Activated CD4-positive, alpha-beta T cell treated with anti-CD3 and anti-CD28 coated beads for 36 hours (primary cell): ENCODE measurements around the gene SEMA4G. TPM values are rescaled to one million over a fixed set of nuclear protein-coding genes. Genes with fewer than 3 reads are reported as not detected.

Experiments
- ATAC-seq: fragments of 200-7000 bp; cut with Tn5 transposase; one replicate; pipeline ENCODE4 v1.10.0; 2021; ENCODE audit warnings: mild to moderate bottlenecking, moderate library complexity
- CTCF ChIA-PET: fragments of 350-600 bp; sonication (Branson Sonifier 250); formaldehyde crosslinking; loops from one replicate; lab custom pipeline; 2021; ENCODE audit warnings: antibody characterized with exemption; lab: Charles Lee
- POLR2A ChIA-PET: fragments of 350-600 bp; sonication (Branson Sonifier 250); formaldehyde crosslinking; loops from one replicate; lab custom pipeline; 2021; ENCODE audit warnings: antibody characterized with exemption, inconsistent platforms; lab: Charles Lee
- DNase-seq: peaks from one replicate; pipeline ENCODE4 v3.0.0-alpha.2; 2020
- H3K27ac Mint-ChIP-seq: one replicate; pipeline ENCODE4 v1.8.0; 2021; ENCODE audit warnings: mixed read lengths
- H3K27me3 Mint-ChIP-seq: one replicate; pipeline ENCODE4 v1.8.0; 2021; ENCODE audit warnings: mixed read lengths
- H3K36me3 Mint-ChIP-seq: one replicate; pipeline ENCODE4 v1.8.0; 2021; ENCODE audit warnings: low read depth, mixed read lengths
- H3K4me1 Mint-ChIP-seq: one replicate; pipeline ENCODE4 v1.8.0; 2021; ENCODE audit warnings: mixed read lengths
- H3K4me3 Mint-ChIP-seq: one replicate; pipeline ENCODE4 v1.8.0; 2021; ENCODE audit warnings: mild to moderate bottlenecking, moderate library complexity, mixed read lengths
- H3K9me3 Mint-ChIP-seq: one replicate; pipeline ENCODE4 v1.8.0; 2021; ENCODE audit warnings: low read depth, mixed read lengths
- intact Hi-C, 2 experiments: fragments of 100-400 bp; cut with DNase I in 1 of 2; cut with micrococcal nuclease in 1 of 2; formaldehyde crosslinking; loops; one replicate each; pipeline versions ENCODE4 v1.14.2 to v1.15.1; 2022 to 2024; cut with DNase I, micrococcal nuclease
- total RNA-seq, 2 experiments: library from RNA; stranded (reverse); gene quantifications; one replicate each; pipeline ENCODE4 v1.2.3, GENCODE V29; 2021

The SEMA4G gene
- total RNA-seq, 2 experiments from 2014 or later = 0.62 to 0.84 TPM

DNA sequence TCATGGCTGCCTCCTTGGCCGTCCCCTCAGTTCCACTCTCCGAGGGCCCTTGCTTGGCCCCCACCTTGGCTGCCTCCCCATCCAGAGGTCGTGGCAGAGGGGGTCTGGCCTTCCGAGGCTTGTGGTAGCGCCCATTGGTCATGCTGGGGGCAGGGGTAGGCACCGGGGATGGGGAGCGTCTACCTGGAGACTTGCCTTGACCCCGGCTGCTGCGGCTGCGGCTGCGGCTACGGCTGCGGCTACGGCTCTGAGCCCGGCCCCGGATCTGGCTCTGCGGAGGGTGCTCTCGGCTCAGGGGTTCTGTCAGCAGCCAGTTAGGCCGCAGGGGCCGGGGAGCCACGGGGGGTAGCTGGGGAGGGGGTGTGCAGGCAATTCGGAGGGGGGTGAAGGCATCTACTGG lies 41.0 kb downstream of the SEMA4G start:
- Mint-ChIP-seq H3K9me3 (no peaks in the 10 kb centered on the region), H3K27ac (no peak overlapping the region), H3K4me3 (no peak overlapping the region), H3K27me3 (peaks cover 9% of the 10 kb centered on the region), H3K36me3 (no peaks in the 10 kb centered on the region), H3K4me1 (peaks cover 21% of the 10 kb centered on the region)
- ATAC-seq (no peak), DNase-seq (no peak)
- POLR2A ChIA-PET = no interaction called here
- intact Hi-C loops = loop anchor here in 1 of 2 experiments (5.0 to 10.0 kb wide), 2 partner anchors 54 to 448 kb away; partner anchors contain the start of gene KAZALD1
- CTCF ChIA-PET = interaction anchor here (0.6 to 1.7 kb wide), 3 partner anchors 11 to 827 kb away, joined by 3 to 6 read pairs (median 4); partner anchors contain the start of gene LZTS2

DNA sequence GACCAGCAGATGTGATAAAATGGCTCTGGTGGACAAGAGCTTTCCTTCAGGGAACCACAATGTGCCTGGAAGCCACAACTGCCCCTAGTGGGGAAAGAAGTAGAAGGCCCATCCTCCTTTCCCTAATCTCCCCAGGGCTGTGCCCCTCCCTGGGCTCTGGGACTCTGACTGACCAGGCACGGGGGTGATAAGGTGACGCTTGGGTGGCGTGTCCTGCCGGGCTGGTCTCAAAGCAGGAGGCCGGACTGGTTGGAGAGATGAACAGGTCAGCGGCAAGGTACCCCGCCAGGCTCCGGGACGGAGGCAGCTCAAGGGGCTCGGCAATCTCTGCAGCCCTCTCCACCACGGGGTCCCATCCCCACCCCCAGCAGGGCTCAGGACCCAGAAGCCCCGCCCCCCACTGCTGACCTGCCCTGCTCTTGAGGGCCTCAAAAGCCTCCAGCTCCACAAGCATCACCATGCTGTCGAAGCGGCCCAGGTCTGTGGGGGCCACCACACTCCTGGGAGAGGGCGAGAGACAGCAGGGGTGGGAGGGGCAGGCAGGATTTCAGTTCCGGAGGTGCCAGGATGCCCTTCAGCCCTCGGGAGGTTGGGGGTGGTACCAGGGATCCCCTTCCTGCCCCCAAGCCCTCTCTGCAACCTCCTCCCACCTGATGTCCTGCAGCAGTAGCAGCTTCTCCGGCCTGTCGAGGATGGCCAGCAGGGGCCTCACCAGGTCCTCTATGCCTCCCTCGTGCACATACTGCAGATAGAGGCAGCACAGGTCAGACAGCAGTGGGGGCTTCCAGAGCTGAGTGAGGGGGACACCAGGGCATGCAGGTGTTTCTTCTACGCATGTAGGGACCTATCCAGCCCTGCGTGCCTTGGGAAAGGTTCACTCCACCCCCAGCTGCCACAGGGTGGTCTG lies 42.5 kb downstream of the SEMA4G start:
- H3K9me3 Mint-ChIP-seq = no peaks in the 10 kb centered on the region
- H3K4me1 Mint-ChIP-seq = peaks cover 22% of the 10 kb centered on the region
- CTCF ChIA-PET = interaction anchor here (0.8 to 1.7 kb wide), 2 partner anchors 12 to 14 kb away, joined by 5 to 6 read pairs; partner anchors contain the start of gene LZTS2
- intact Hi-C loops = loop anchor here in 1 of 2 experiments (2.0 to 10.0 kb wide), 3 partner anchors 19 to 449 kb away; partner anchors contain the start of genes KAZALD1, PDZD7 and SFXN3
- peaks cover 17% of the 10 kb centered on the region for H3K27me3 Mint-ChIP-seq
- no peaks in the 10 kb centered on the region for H3K36me3 Mint-ChIP-seq
- no peak overlapping the region for H3K27ac Mint-ChIP-seq
- DNase-seq (no peak), ATAC-seq (no peak)
- H3K4me3 Mint-ChIP-seq = no peak overlapping the region
- POLR2A ChIA-PET = no interaction called here

DNA sequence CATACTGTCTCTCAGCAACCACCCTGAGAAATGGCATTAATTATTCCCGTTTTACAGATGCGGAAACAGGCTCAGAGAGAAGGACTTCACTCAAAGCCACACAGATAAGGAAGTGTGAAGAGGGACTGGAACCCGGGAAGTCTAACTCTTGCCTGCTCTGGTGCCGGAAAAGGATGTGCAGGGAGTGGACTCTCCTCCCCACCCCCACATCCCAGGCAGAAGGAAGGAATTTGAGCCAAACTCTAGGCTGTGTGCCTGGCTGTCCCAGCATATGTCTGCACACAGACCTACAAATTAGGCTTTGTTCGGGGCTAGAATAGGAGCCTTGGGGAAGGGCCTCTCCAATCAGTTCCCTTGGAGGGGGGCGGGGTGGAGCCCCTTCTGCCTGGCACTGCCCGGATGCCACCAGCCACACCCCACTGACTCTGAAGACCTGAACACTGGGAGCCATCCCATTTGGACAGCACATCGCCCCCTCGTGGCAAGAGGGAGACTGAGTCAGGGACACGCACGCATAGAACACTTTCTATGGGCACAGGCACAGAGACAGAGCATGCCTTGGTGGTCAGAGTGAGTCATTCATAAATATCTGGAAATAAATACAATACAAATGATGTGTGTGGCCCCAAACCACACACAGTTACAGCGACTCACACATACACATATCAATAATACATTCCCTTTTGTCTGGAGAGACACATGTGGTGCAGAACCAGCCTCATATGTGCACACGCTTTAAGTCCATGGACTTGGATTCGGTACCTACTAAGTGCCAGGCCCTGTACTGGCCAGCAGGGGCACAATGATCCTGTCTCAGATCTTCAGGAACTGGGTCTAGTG lies 43.4 kb downstream of the SEMA4G start:
- Mint-ChIP-seq H3K4me3 (no peak overlapping the region), H3K9me3 (no peaks in the 10 kb centered on the region), H3K27ac (no peak overlapping the region), H3K36me3 (no peaks in the 10 kb centered on the region), H3K27me3 (peaks cover 25% of the 10 kb centered on the region), H3K4me1 (peaks cover 22% of the 10 kb centered on the region)
- ATAC-seq (peak; percentile 85), DNase-seq (peak; percentile 90)
- ChIA-PET CTCF (interaction anchor here (0.8 kb wide), 1 partner anchor 15 kb away, joined by 5 read pairs; no protein-coding TSS in a partner anchor), POLR2A (no interaction called here)
- intact Hi-C loops = loop anchor here (1.0 to 10.0 kb wide), 5 partner anchors 18 to 450 kb away; partner anchors contain the start of genes PDZD7 (in 2 of the 2), SFXN3 (in 2 of the 2), KAZALD1 (in 1 of the 2) and SEMA4G (in 1 of the 2)

DNA sequence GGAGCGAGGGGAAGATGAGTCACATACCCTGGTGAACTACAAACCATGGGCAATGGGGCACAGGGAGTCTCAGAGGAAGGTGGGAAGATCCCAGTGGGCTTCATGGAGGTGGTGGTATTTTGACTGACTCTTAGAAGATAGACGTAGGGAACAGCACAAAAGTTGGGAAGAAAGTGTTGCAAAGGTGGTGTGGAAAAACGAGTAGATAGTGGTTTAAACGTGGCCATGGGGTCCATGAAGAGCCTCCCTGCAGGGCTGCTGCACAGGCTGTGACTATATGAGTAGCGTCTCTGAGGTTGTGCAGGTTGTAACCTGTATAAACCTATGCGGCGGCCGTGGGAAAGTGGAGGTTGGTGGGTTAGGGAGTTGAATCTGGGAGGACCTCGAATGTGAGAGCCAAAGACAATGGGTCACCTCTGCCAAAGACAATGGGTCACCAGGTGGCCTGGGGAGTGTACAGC lies 44.1 kb downstream of the SEMA4G start:
- no peaks in the 10 kb centered on the region for H3K9me3 Mint-ChIP-seq
- POLR2A ChIA-PET = no interaction called here

DNA sequence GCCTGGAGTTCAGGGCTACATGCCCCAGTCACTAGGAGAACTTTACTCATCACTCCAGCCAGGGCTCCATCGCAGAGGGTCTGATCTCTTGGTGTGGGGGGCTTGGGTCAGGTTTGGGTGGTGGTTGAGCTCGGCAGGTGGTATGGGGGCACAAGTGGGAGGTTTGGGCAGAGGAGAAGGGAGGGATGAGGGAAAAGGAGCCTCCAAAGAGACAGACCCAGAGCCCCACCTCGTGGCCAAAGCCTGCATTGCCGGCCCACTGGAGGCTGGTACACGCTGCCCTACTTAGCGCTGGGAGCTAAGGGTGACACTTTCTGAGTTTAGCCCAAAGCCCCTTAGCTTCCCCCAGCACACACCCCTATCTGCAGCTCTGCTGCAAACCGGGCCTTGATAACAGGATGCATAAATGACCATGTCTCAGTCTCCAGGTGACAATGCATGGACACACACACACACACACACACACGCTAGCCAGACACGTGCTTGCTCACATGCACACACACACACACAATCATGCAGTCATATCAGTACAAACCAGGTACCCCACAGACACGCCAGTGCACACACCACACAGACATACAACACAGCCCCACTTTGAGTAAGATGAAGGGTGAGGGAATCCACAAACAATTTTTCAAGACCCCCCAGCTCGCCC lies 45.1 kb downstream of the SEMA4G start:
- H3K4me3 Mint-ChIP-seq = no peak overlapping the region
- no peaks in the 10 kb centered on the region for H3K36me3 Mint-ChIP-seq
- H3K9me3 Mint-ChIP-seq = no peaks in the 10 kb centered on the region
- POLR2A ChIA-PET = no interaction called here
- peak overlapping the region; percentile 25 for H3K27ac Mint-ChIP-seq
- peaks cover 22% of the 10 kb centered on the region for H3K4me1 Mint-ChIP-seq
- DNase-seq = peak; percentile 88
- peak; percentile 49 for ATAC-seq
- CTCF ChIA-PET = interaction anchor here (0.5 to 7.2 kb wide), 28 partner anchors 10 to 451 kb away, joined by 3 to 73 read pairs (median 5); partner anchors contain the start of genes KAZALD1, LZTS2, PDZD7 and SFXN3
- intact Hi-C loops = loop anchor here (1.0 to 10.0 kb wide), 4 partner anchors 15 to 452 kb away; partner anchors contain the start of genes LZTS2 (in 2 of the 2) and KAZALD1 (in 1 of the 2)
- peaks cover 31% of the 10 kb centered on the region for H3K27me3 Mint-ChIP-seq

More for the DNA sequence above, 44.1 kb downstream of the SEMA4G start:
- no peak for DNase-seq
- intact Hi-C loops = loop anchor here (1.0 to 10.0 kb wide), 5 partner anchors 17 to 451 kb away; partner anchors contain the start of genes PDZD7 (in 2 of the 2), SFXN3 (in 2 of the 2), KAZALD1 (in 1 of the 2) and SEMA4G (in 1 of the 2)
- Mint-ChIP-seq H3K36me3 (no peaks in the 10 kb centered on the region), H3K4me3 (no peak overlapping the region), H3K27ac (no peak overlapping the region), H3K4me1 (peaks cover 22% of the 10 kb centered on the region), H3K27me3 (peaks cover 28% of the 10 kb centered on the region)
- ATAC-seq = no peak
- CTCF ChIA-PET = interaction anchor here (0.6 to 7.2 kb wide), 7 partner anchors 11 to 137 kb away, joined by 3 to 73 read pairs (median 17); partner anchors contain the start of genes KAZALD1, LZTS2, PDZD7 and SFXN3

DNA sequence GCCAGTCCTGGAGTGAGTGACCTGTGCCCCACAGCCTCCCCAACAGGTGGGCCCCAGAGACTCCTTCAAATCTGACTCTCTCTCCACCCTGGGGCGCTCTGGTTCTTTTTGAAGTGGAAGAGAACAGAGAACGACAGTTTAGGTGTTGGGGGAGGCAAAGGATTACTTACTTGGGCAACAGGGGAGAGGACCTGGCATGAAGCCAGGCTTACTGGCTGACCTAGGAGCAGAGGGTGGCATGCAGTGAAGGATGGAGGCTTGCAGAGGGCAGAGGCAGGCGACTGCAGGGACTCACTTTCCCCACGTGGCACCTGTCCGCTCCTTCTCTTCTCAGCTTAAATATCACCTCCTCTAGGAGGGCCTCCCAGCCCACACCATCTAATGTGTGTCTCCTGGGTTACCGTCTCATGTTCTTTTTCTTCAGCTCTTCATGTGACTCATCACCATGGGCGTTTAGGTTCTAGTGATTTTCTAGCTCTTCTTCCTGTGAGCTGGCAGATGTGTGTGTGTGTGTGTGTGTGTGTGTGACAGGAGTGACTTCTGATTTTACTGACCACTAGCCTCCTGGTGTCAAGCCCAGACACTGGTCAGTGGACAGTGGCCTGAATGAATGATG lies 45.8 kb downstream of the SEMA4G start:
- CTCF ChIA-PET = interaction anchor here (0.5 to 7.2 kb wide), 30 partner anchors 10 to 452 kb away, joined by 3 to 73 read pairs (median 5); partner anchors contain the start of genes KAZALD1, LZTS2, PDZD7 and SFXN3
- intact Hi-C loops = loop anchor here (1.0 to 10.0 kb wide), 4 partner anchors 16 to 453 kb away; partner anchors contain the start of genes LZTS2 (in 2 of the 2) and KAZALD1 (in 1 of the 2)
- ATAC-seq (no peak), DNase-seq (peak; percentile 48)
- POLR2A ChIA-PET = no interaction called here
- no peak overlapping the region for H3K4me3 Mint-ChIP-seq
- no peaks in the 10 kb centered on the region for H3K9me3 Mint-ChIP-seq
- H3K4me1 Mint-ChIP-seq = peaks cover 22% of the 10 kb centered on the region
- no peaks in the 10 kb centered on the region for H3K36me3 Mint-ChIP-seq
- H3K27me3 Mint-ChIP-seq = peaks cover 34% of the 10 kb centered on the region
- no peak overlapping the region for H3K27ac Mint-ChIP-seq

DNA sequence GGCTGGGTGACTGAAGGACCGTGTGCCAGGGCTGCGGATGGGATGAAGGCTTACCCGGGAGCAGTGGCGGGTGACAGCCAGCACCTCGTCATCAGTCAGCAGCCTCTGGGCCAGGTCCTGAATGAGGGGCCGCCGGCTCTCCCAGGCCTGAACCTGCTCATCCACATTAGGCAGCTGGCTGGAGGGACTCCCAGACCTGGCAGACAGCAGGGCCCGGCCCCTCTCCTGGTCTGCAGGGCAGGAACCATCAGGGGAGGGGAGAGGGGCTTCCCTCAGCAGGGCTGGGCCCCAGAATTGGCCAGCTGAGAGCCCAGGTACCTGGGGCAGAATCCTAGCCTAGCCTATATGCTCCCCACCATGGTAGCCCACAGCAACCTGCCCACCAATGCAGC lies 46.3 kb downstream of the SEMA4G start:
- CTCF ChIA-PET = interaction anchor here (0.6 to 7.2 kb wide), 16 partner anchors 11 to 321 kb away, joined by 3 to 73 read pairs (median 9); partner anchors contain the start of genes KAZALD1, LZTS2, PDZD7 and SFXN3
- DNase-seq (no peak), ATAC-seq (no peak)
- intact Hi-C loops = loop anchor here in 1 of 2 experiments (10.0 kb wide), 1 partner anchor 49 kb away; the partner anchor contains the start of gene KAZALD1
- peaks cover 34% of the 10 kb centered on the region for H3K27me3 Mint-ChIP-seq
- no peak overlapping the region for H3K27ac Mint-ChIP-seq
- H3K36me3 Mint-ChIP-seq = no peaks in the 10 kb centered on the region
- no peaks in the 10 kb centered on the region for H3K9me3 Mint-ChIP-seq
- POLR2A ChIA-PET = no interaction called here
- H3K4me1 Mint-ChIP-seq = peaks cover 22% of the 10 kb centered on the region
- no peak overlapping the region for H3K4me3 Mint-ChIP-seq

DNA sequence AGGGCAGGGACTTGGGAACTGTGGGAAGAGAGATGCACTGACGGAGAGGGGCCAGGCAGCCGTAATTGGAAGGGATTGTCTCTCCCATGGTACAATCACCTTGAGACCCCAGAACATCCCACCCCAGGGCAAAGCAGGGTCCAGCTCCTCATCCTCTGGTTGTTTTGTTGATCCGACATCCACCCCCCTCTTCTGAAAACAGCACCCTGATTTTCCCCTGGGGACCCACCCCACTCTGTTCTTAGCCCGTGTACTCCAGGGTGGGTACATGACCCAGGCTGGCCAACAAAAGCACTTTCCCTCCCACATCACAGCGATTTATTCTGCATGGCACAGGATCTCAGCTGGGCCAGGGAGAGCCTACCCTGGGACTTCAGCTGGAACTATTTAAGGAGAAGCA lies 47.5 kb downstream of the SEMA4G start:
- H3K4me1 Mint-ChIP-seq = peaks cover 22% of the 10 kb centered on the region
- ChIA-PET POLR2A (no interaction called here), CTCF (interaction anchor here (0.6 to 7.2 kb wide), 11 partner anchors 13 to 125 kb away, joined by 3 to 73 read pairs (median 7); partner anchors contain the start of genes LZTS2, PDZD7 and SFXN3)
- no peaks in the 10 kb centered on the region for H3K9me3 Mint-ChIP-seq
- H3K27me3 Mint-ChIP-seq = peaks cover 40% of the 10 kb centered on the region
- intact Hi-C loops = loop anchor here in 1 of 2 experiments (10.0 kb wide), 1 partner anchor 48 kb away; the partner anchor contains the start of gene KAZALD1
- DNase-seq (no peak), ATAC-seq (no peak)
- no peak overlapping the region for H3K4me3 Mint-ChIP-seq
- no peak overlapping the region for H3K27ac Mint-ChIP-seq
- H3K36me3 Mint-ChIP-seq = no peaks in the 10 kb centered on the region

DNA sequence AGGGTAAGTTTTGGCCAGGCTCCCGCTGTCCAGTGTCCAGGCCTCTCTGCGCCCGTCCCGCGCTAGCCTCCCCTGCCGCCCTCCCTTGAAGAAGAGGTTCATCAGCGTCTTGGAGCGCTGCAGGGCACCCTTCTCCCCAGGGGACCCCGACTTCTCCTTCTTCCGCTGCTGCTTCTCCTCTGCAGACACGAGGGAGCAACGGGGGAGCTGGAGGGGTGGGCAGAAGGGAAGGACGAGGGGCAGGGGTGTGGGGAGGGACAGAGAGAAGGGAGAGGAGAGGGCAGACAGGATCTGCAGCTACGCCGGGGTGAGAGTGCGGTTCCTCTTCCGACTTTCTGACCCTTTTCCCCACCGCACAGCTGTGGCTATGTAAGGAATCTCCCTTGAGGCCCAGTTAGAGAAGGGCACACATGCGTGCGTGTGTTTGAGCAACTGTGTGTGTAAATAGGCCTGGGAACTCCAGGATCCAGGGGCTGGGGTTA lies 48.9 kb downstream of the SEMA4G start:
- Mint-ChIP-seq H3K27ac (no peak overlapping the region), H3K4me3 (no peak overlapping the region), H3K36me3 (no peaks in the 10 kb centered on the region), H3K4me1 (peaks cover 15% of the 10 kb centered on the region), H3K27me3 (peaks cover 41% of the 10 kb centered on the region), H3K9me3 (no peaks in the 10 kb centered on the region)
- CTCF ChIA-PET = interaction anchor here (0.5 to 7.2 kb wide), 17 partner anchors 10 to 124 kb away, joined by 3 to 73 read pairs (median 4); partner anchors contain the start of genes LZTS2, PDZD7 and SFXN3
- intact Hi-C loops = loop anchor here in 1 of 2 experiments (10.0 kb wide), 1 partner anchor 47 kb away; the partner anchor contains the start of gene KAZALD1
- ATAC-seq = no peak
- POLR2A ChIA-PET = no interaction called here
- DNase-seq = no peak
